Measurements from ENCODE around the gene GNA14. TPM values are rescaled to one million over a fixed set of nuclear protein-coding genes. Genes with fewer than 3 reads are reported as not detected.
A peak's percentile ranks its signal among the peaks of the same experiment; 100 is the strongest.

GNA14 gene
- total and polyA plus RNA-seq, 2 of the 8 experiments (the other 6 are each of a cell fraction or from before 2014, with no cell fraction given), result 3.4 to 6.3 TPM

DNA sequence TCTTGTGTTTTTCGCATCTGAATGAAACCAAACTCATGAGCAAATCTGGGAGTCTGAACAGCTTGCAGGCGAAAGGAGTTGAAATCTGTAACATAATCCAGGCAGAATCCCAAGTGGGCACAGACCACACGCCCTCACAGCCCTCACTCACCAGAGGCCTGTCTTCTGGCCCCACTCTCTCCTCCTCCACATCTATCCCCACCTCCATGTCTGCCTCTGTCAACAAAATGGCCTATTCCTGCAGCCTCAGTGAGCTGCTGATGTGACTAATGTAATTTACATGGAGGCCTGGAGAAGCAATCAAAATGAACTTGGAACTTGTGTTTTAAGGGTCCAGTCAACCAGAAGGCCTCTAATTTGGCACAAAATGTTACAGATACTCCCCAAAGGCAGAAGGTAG is 136.6 kb downstream of the GNA14 start:
- ChIA-PET CTCF (ENCODE audit: partially characterized antibody) (interaction anchor here (1.1 to 1.4 kb wide), 3 partner anchors 23 to 240 kb away, joined by 3 to 5 read pairs (median 3); no protein-coding TSS in a partner anchor), POLR2A (ENCODE audit: partially characterized antibody) (interaction anchor here (0.6 kb wide), 1 partner anchor 11 kb away, joined by 3 read pairs; no protein-coding TSS in a partner anchor)
- H3K56ac ChIP-seq (replicated peaks; ENCODE audit: insufficient read length, low read depth, low read length), result no peak overlapping the region
- H3K27ac ChIP-seq (ENCODE audit: low read depth, low read length), result no peak overlapping the region
- H2BK20ac ChIP-seq (ENCODE audit: low read length), result no peak overlapping the region
- H3K23me2 ChIP-seq (ENCODE audit: low read depth, low read length), result no peaks in the 10 kb centered on the region; the same call in 1 of the 2 replicates
- TF ChIP-seq MAFK (IDR thresholded peaks at IDR 0.05; ENCODE audit: low read depth, low read length), result no peak
- no peak for TF ChIP-seq SIN3A (conservative IDR thresholded peaks at IDR 0.05 in 1 of 2, IDR thresholded peaks at IDR 0.05 in 1 of 2; ENCODE audit: low read depth in 1 of 2, low read length in 2 of 2)
- TF ChIP-seq GTF2F1 (IDR thresholded peaks at IDR 0.05; ENCODE audit: borderline replicate concordance, low read depth, low read length), result no peak
- peak; percentile 93 for TF ChIP-seq YY1 (IDR thresholded peaks at IDR 0.05; ENCODE audit: low read depth, low read length)
- TF ChIP-seq HDAC2 (IDR thresholded peaks at IDR 0.05; ENCODE audit: borderline replicate concordance in 1 of 2, low read depth in 2 of 2, low read length in 2 of 2), result no peak
- H3K4me2 ChIP-seq (ENCODE audit: insufficient read depth in 1 of 2, low read depth in 2 of 2, low read length in 2 of 2), result no peak overlapping the region
- no peak overlapping the region for H3K18ac ChIP-seq (ENCODE audit: extremely low read depth, low read length)
- no peaks in the 10 kb centered on the region for H3K79me2 ChIP-seq (ENCODE audit: control insufficient read depth in 1 of 2, insufficient read depth in 2 of 2, low read length in 2 of 2)
- WGBS, 2 experiments (ENCODE audit: extremely low coverage in 1 of 2, insufficient coverage in 1 of 2, insufficient read length in 1 of 2, insufficient replicate concordance in 2 of 2, low coverage in 1 of 2, low lambda C conversion rate in 2 of 2, missing lambda C conversion rate in 1 of 2), result 87% methylated on average over 3 of the region's 3 CpGs; no CpG with 5 or more reads in 1 of the 2 experiments
- H2AFZ ChIP-seq (ENCODE audit: low read length), result peak overlapping the region; percentile 64
- no peak overlapping the region for H3K9ac ChIP-seq (replicated peaks in 1 of 4; ENCODE audit: extremely low read depth in 1 of 4, low read depth in 3 of 4, low read length in 3 of 4)
- no peaks in the 10 kb centered on the region for H3K36me3 ChIP-seq (ENCODE audit: control insufficient read depth in 2 of 4, insufficient read depth in 4 of 4, low read length in 3 of 4)
- H2BK120ac ChIP-seq (replicated peaks; ENCODE audit: low read depth, low read length), result no peak overlapping the region
- no peak overlapping the region for H3K4ac ChIP-seq (replicated peaks; ENCODE audit: insufficient read length, low read depth, low read length)
- H3K4me3 ChIP-seq (ENCODE audit: extremely low read depth in 1 of 4, insufficient read depth in 2 of 4, low read depth in 3 of 4, low read length in 4 of 4), result no peak overlapping the region
- H3K4me1 ChIP-seq (replicated peaks in 1 of 4; ENCODE audit: control insufficient read depth in 3 of 4, insufficient read depth in 4 of 4, low read length in 3 of 4), result no peaks in the 10 kb centered on the region; a peak in 1 of 7 replicates
- no peak overlapping the region for H3K14ac ChIP-seq (ENCODE audit: insufficient read length)
- H4K20me1 ChIP-seq (replicated peaks in 1 of 2; ENCODE audit: control insufficient read depth in 1 of 2, insufficient read depth in 2 of 2, low read length in 2 of 2), result no peaks in the 10 kb centered on the region
- no peak overlapping the region for H4K91ac ChIP-seq (replicated peaks; ENCODE audit: insufficient read length, low read length)
- H2BK12ac ChIP-seq (ENCODE audit: low read depth, low read length), result no peak overlapping the region
- H3K23ac ChIP-seq (ENCODE audit: insufficient read length), result no peak overlapping the region
- H4K8ac ChIP-seq (ENCODE audit: extremely low read depth, insufficient read depth, low read length), result no peak overlapping the region
- no peak for FAIRE-seq
- DNase-seq (ENCODE audit: low read depth in 1 of 2, low spot score in 2 of 2), result no peak
- no peak overlapping the region for H2BK5ac ChIP-seq (ENCODE audit: low read depth, low read length)
- no peak overlapping the region for H4K5ac ChIP-seq (ENCODE audit: insufficient read length, low read depth, low read length)
- no peak overlapping the region for H2BK15ac ChIP-seq (ENCODE audit: low read length)
- no peaks in the 10 kb centered on the region for H3K9me3 ChIP-seq (ENCODE audit: insufficient read depth in 2 of 2, low read depth in 1 of 2, low read length in 1 of 2)
- H2AK5ac ChIP-seq (ENCODE audit: low read depth, low read length), result no peak overlapping the region
- H3K79me1 ChIP-seq (ENCODE audit: low read depth, low read length), result no peaks in the 10 kb centered on the region
- no peaks in the 10 kb centered on the region; a peak in 2 of 7 replicates for H3K27me3 ChIP-seq (replicated peaks in 1 of 4; ENCODE audit: control insufficient read depth in 3 of 4, extremely low read depth in 1 of 4, insufficient read depth in 3 of 4, low read length in 3 of 4)

Data from H1 (cell line).